ENCODE data around the gene PNLIP.

Gene PNLIP

GRCh38 chr10:116587878-116588591 is 42.3 kb downstream of the PNLIP start:
- no peak for DNase-seq

GRCh38 chr10:116588995-116589394 is 43.3 kb downstream of the PNLIP start:
- no peak for DNase-seq

- no peak for DNase-seq
Observed at GRCh38 chr10:116589926-116590325, 44.2 kb downstream of the PNLIP start.

- DNase-seq: no peak
Observed at GRCh38 chr10:116590590-116591444, 45.1 kb downstream of the PNLIP start, which contains the start of gene PNLIPRP1. Gene PNLIPRP1, plus strand, starts transcription at chr10:116590959. Its CDS starts 171 bp downstream, at chr10:116591130.

- DNase-seq: no peak
Observed at GRCh38 chr10:116593139-116593740, 47.5 kb downstream of the PNLIP start.

- no peak for DNase-seq
Observed at GRCh38 chr10:116594525-116595035, 48.8 kb downstream of the PNLIP start.

GRCh38 chr10:116596062-116596461 is 50.3 kb downstream of the PNLIP start:
- no peak for DNase-seq

- DNase-seq: no peak
Observed at GRCh38 chr10:116597543-116597942, 51.8 kb downstream of the PNLIP start.

GRCh38 chr10:116598329-116598728 is 52.6 kb downstream of the PNLIP start:
- no peak for DNase-seq

GRCh38 chr10:116599991-116600390 is 54.3 kb downstream of the PNLIP start:
- DNase-seq: no peak

GRCh38 chr10:116602648-116603400 is 57.1 kb downstream of the PNLIP start:
- DNase-seq: no peak

GRCh38 chr10:116606061-116606483 is 60.3 kb downstream of the PNLIP start:
- DNase-seq: no peak

- no peak for DNase-seq
Observed at GRCh38 chr10:116607336-116607735, 61.6 kb downstream of the PNLIP start.

GRCh38 chr10:116608686-116609594 is 63.2 kb downstream of the PNLIP start:
- no peak for DNase-seq

GRCh38 chr10:116610443-116611152 is 64.9 kb downstream of the PNLIP start:
- no peak for DNase-seq

- no peak for DNase-seq
Observed at GRCh38 chr10:116611153-116611545, 65.4 kb downstream of the PNLIP start.

GRCh38 chr10:116612107-116612769 is 66.5 kb downstream of the PNLIP start:
- no peak for DNase-seq

GRCh38 chr10:116613471-116613870 is 67.7 kb downstream of the PNLIP start:
- no peak for DNase-seq

GRCh38 chr10:116614796-116615195 is 69.1 kb downstream of the PNLIP start:
- no peak for DNase-seq

GRCh38 chr10:116615199-116615776 is 69.6 kb downstream of the PNLIP start:
- DNase-seq: no peak

All from NCI-H1092 treated with DMSO at 0.1 percent for 48 hours (cell line).